Muscle layer of colon (tissue), 2 donors: ENCODE measurements around the gene SPSB3.

Experiments
- H3K27ac ChIP-seq: one replicate; pipeline ENCODE4 v1.7.0; 2013; ENCODE audit warnings: low read depth, mild to moderate bottlenecking, low read length, moderate library complexity
- H3K27me3 ChIP-seq, 2 donors: one replicate each; pipeline ENCODE4 v1.7.0; 2013; ENCODE audit warnings: low read length in 2 of 2, mild to moderate bottlenecking in 2 of 2; ENCODE audit not compliant: insufficient read depth in 2 of 2, control insufficient read depth in 1 of 2
- H3K36me3 ChIP-seq: one replicate; pipeline ENCODE4 v1.7.0; 2013; ENCODE audit warnings: mild to moderate bottlenecking, low read length; ENCODE audit not compliant: insufficient read depth
- H3K4me1 ChIP-seq: one replicate; pipeline ENCODE4 v1.7.0; 2013; ENCODE audit warnings: mild to moderate bottlenecking, low read length; ENCODE audit not compliant: insufficient read depth
- H3K4me3 ChIP-seq, 2 donors: one replicate each; pipeline ENCODE4 v1.7.0; 2013; ENCODE audit warnings: low read length in 2 of 2, low read depth in 1 of 2, mild to moderate bottlenecking in 1 of 2, moderate library complexity in 1 of 2
- H3K9ac ChIP-seq: one replicate; pipeline ENCODE4 v1.7.0; 2013; ENCODE audit warnings: low read length
- H3K9me3 ChIP-seq: one replicate; pipeline ENCODE4 v1.7.0; 2013; ENCODE audit warnings: mild to moderate bottlenecking, low read length
- donor health status: abdominal sarcoma.
- donor health status: Adenocarcinoma of cecum.

Gene SPSB3

DNA sequence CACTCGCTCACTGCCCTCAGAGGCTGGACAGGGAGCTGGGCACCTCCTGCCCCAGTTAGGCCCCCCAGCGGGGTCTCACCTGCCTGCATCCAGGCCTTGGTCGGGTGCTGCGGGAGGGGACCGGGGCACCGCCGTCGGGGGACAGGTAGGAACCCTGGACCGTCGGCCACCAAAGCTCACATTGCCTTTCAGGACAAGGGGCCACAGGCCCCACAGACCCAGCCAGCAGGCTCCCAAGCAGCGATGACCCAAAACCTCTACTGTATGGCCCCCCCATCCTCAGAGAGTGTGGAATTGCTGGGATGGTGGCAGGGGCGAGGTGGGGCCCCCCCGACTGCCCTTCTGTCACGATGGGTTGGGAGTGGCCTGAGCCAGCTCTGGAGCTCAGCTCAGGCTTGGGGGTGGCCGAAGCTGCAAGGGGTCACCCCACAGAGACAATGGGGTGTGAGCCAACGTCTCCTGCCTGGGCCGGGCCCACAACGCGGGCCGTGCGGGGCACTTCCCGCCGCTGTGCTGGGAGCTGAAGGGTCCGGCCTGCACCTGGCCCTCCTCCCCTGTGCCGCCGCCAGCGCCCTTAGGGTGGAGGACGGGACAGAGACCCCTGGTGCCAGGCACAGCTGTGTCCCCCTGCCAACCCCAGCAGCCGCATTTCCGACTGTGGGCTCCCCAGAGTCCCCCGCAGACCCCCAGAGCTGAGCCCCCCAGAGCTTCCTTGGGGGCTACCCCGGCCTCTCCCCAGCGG lies 10.6 kb upstream of the SPSB3 start:
- Histone ChIP-seq H3K9me3 (no peaks in the 10 kb centered on the region), H3K4me3 (no peak overlapping the region)

GRCh38 chr16:1791943-1792812 lies 9.8 kb upstream of the SPSB3 start:
- Histone ChIP-seq H3K4me3 (no peak overlapping the region), H3K27ac (no peak overlapping the region), H3K4me1 (no peaks in the 10 kb centered on the region), H3K36me3 (peaks cover 6% of the 10 kb centered on the region), H3K9ac (no peak overlapping the region), H3K27me3 (no peaks in the 10 kb centered on the region), H3K9me3 (no peaks in the 10 kb centered on the region)

More for the DNA sequence above, 10.6 kb upstream of the SPSB3 start:
- H3K36me3 ChIP-seq: no peaks in the 10 kb centered on the region
- no peak overlapping the region for H3K9ac ChIP-seq
- H3K4me1 ChIP-seq: no peaks in the 10 kb centered on the region
- no peak overlapping the region for H3K27ac ChIP-seq
- H3K27me3 ChIP-seq: no peaks in the 10 kb centered on the region

DNA sequence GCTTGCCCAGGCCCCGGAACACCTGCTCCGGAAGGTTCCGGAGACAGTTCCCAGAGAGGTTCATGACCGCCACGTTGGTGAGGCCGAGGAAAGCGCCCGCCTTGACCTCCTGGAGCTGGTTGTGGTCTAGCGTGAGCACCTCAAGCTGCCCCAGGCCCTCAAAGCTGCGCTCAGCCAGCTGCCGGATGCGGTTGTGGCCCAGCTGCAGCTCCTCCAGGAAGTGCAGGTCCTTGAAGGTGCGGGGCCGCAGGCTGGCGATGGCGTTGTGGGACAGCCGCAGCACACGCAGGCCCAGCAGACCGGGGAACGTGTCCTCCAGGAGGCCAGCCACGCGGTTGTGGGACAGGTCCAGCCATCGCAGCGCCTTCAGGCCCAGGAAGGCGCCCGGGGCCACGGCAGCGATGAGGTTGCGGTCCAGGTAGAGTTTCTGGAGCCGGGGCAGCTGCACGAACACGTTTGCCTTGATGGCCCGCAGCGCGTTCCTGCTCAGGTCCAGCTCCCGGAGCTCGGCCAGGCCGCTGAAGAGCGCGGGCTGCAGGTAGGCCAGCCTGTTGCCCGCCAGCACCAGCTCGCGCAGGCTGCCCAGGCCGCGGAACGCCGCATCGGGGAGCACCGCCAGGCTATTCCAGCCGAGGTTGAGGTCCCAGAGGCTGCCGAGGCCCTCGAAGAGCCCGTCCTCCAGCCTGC lies 9.0 kb upstream of the SPSB3 start:
- H3K36me3 ChIP-seq: peaks cover 8% of the 10 kb centered on the region
- H3K9me3 ChIP-seq: no peaks in the 10 kb centered on the region
- H3K4me1 ChIP-seq: no peaks in the 10 kb centered on the region
- H3K27ac ChIP-seq: no peak overlapping the region
- H3K4me3 ChIP-seq: no peak overlapping the region
- H3K9ac ChIP-seq: no peak overlapping the region
- no peaks in the 10 kb centered on the region for H3K27me3 ChIP-seq

- H3K4me1 ChIP-seq: no peaks in the 10 kb centered on the region
- no peak overlapping the region for H3K9ac ChIP-seq
- H3K4me3 ChIP-seq: no peak overlapping the region
- H3K9me3 ChIP-seq: no peaks in the 10 kb centered on the region
- H3K27me3 ChIP-seq: no peaks in the 10 kb centered on the region
- no peak overlapping the region for H3K27ac ChIP-seq
- peaks cover 13% of the 10 kb centered on the region for H3K36me3 ChIP-seq
These were observed 8.4 kb upstream of the SPSB3 start for GRCh38 chr16:1790611-1791255.

GRCh38 chr16:1790261-1790610 lies 7.9 kb upstream of the SPSB3 start:
- Histone ChIP-seq H3K27ac (no peak overlapping the region), H3K27me3 (no peaks in the 10 kb centered on the region), H3K4me3 (no peak overlapping the region), H3K9me3 (no peaks in the 10 kb centered on the region), H3K9ac (no peak overlapping the region), H3K36me3 (peaks cover 17% of the 10 kb centered on the region), H3K4me1 (peaks cover 3% of the 10 kb centered on the region)

DNA sequence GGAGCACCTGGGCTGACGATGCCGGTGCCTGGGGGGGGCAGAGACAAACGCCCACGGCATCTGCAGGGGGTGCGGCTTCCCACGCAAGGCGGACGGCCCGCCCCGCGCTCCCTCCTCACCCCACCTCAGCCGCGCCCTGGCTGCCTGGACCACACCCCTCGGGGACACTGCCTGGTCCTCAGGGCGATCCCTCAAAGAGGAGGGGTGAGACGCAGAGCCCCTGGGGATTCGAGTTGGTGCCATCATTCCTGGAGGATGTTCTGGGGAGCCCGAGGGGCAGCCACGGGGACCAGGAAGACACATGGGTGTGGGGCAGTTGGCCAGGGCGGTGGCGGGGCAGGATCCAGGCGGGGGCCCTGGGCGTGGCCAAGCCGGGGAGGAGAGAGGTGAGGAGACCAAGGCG lies 7.3 kb upstream of the SPSB3 start:
- Histone ChIP-seq H3K36me3 (peaks cover 17% of the 10 kb centered on the region), H3K4me1 (peaks cover 5% of the 10 kb centered on the region), H3K9me3 (no peaks in the 10 kb centered on the region)

DNA sequence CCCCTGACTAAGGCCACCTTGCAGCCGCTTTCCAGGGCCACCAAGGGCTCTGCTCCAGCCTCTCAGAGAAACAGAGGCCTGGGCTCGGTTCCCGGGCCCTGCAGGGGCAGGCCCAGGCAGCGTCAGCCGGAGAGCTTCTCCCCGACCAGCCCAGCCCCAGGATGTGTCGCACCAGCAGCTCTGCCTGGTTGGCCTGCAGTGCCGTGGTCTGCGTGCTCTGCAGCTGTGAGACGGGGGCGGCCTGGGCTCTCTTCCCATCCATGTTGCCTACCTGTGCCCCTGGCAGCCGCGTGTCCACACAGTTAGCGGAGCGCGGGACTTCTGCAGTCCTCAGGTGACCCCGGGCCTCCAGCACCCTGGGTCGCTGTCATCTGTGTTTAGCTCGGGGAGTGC lies 6.3 kb upstream of the SPSB3 start:
- Histone ChIP-seq H3K9ac (no peak overlapping the region), H3K27me3 (no peaks in the 10 kb centered on the region), H3K9me3 (no peaks in the 10 kb centered on the region), H3K4me1 (peaks cover 12% of the 10 kb centered on the region), H3K27ac (no peak overlapping the region), H3K36me3 (peaks cover 17% of the 10 kb centered on the region), H3K4me3 (no peak overlapping the region)

More for the DNA sequence above, 7.3 kb upstream of the SPSB3 start:
- Histone ChIP-seq H3K9ac (no peak overlapping the region), H3K4me3 (no peak overlapping the region), H3K27me3 (no peaks in the 10 kb centered on the region), H3K27ac (no peak overlapping the region)

DNA sequence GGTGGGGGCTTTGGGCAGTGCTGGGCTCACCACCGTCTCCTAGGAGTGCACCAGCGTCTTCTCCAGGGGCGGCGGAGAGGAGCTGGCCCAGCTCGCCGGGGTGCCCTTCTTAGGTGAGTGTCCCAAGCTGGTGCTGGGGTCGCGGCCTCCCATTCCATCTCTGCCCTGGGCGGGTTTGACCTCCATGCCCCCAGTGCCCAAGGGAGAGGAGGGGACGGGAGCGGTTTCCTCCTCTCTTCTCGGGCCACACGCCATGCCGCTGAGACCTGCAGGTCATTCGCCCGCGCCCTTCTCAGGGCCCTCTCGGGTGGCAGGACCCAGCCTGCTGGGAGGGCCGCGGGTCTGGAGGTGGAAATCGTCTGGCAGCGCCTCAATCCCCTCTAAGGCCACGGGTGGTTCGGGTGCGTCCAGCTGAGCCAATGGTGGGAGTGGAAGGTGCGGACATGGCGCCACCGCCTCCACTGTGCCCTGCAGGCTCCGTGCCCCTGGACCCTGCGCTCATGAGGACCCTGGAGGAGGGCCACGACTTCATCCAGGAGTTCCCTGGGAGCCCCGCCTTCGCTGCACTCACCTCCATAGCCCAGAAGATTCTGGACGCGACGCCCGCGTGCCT lies 5.8 kb upstream of the SPSB3 start:
- H3K9ac ChIP-seq: no peak overlapping the region
- H3K27me3 ChIP-seq: no peaks in the 10 kb centered on the region
- peaks cover 13% of the 10 kb centered on the region for H3K4me1 ChIP-seq
- peaks cover 17% of the 10 kb centered on the region for H3K36me3 ChIP-seq
- no peak overlapping the region for H3K4me3 ChIP-seq
- H3K9me3 ChIP-seq: no peaks in the 10 kb centered on the region
- H3K27ac ChIP-seq: no peak overlapping the region

- no peaks in the 10 kb centered on the region for H3K27me3 ChIP-seq
- H3K9me3 ChIP-seq: no peaks in the 10 kb centered on the region
- H3K4me3 ChIP-seq: no peak overlapping the region
- peaks cover 13% of the 10 kb centered on the region for H3K4me1 ChIP-seq
- H3K27ac ChIP-seq: no peak overlapping the region
- peaks cover 17% of the 10 kb centered on the region for H3K36me3 ChIP-seq
- H3K9ac ChIP-seq: no peak overlapping the region
These were observed 5.1 kb upstream of the SPSB3 start for GRCh38 chr16:1787322-1788094.

GRCh38 chr16:1787056-1787321 lies 4.6 kb upstream of the SPSB3 start:
- Histone ChIP-seq H3K4me1 (peaks cover 13% of the 10 kb centered on the region), H3K9ac (no peak overlapping the region), H3K4me3 (no peak overlapping the region), H3K36me3 (peaks cover 17% of the 10 kb centered on the region), H3K9me3 (no peaks in the 10 kb centered on the region), H3K27me3 (no peaks in the 10 kb centered on the region), H3K27ac (no peak overlapping the region)
